Osteocyte (in vitro differentiated cells): ENCODE measurements around the gene LY6G5B. TPM values are rescaled to one million over a fixed set of nuclear protein-coding genes. Genes with fewer than 3 reads are reported as not detected.

Source experiments
- DNase-seq: peaks from one replicate; pipeline ENCODE4 v3.0.0; 2021; ENCODE audit warnings: mixed read lengths; ENCODE audit not compliant: unreplicated experiment; ENCODE audit errors: extremely low spot score
- H3K27ac Mint-ChIP-seq: one replicate; pipeline ENCODE4 v1.8.0; 2021; ENCODE audit warnings: mild to moderate bottlenecking, mixed read lengths; ENCODE audit not compliant: unreplicated experiment
- H3K27me3 Mint-ChIP-seq: one replicate; pipeline ENCODE4 v1.8.0; 2021; ENCODE audit warnings: mixed read lengths; ENCODE audit not compliant: unreplicated experiment
- H3K36me3 Mint-ChIP-seq: one replicate; pipeline ENCODE4 v1.8.0; 2021; ENCODE audit warnings: mixed read lengths; ENCODE audit not compliant: unreplicated experiment
- H3K4me1 Mint-ChIP-seq: one replicate; pipeline ENCODE4 v1.8.0; 2021; ENCODE audit warnings: mixed read lengths; ENCODE audit not compliant: unreplicated experiment
- H3K4me3 Mint-ChIP-seq: one replicate; pipeline ENCODE4 v1.8.0; 2021; ENCODE audit warnings: mild to moderate bottlenecking, moderate library complexity, mixed read lengths; ENCODE audit not compliant: unreplicated experiment
- H3K9me3 Mint-ChIP-seq: one replicate; pipeline ENCODE4 v1.8.0; 2021; ENCODE audit warnings: mixed read lengths; ENCODE audit not compliant: unreplicated experiment
- total RNA-seq: library from RNA; stranded (reverse); gene quantifications from 2 replicates; pipeline ENCODE4 v1.2.1, GENCODE V29; 2021
- TF ChIP-seq, protein P1 (sequence below): fragments of 200-600 bp; sonication (generic); IDR thresholded peaks from 2 replicates; pipeline ENCODE4 v1.5.0; 2021; ENCODE audit warnings: antibody characterized with exemption, mild to moderate bottlenecking, moderate library complexity

The LY6G5B gene
- total RNA-seq, 1 donor from 2014 or later = 17.6 TPM

DNA sequence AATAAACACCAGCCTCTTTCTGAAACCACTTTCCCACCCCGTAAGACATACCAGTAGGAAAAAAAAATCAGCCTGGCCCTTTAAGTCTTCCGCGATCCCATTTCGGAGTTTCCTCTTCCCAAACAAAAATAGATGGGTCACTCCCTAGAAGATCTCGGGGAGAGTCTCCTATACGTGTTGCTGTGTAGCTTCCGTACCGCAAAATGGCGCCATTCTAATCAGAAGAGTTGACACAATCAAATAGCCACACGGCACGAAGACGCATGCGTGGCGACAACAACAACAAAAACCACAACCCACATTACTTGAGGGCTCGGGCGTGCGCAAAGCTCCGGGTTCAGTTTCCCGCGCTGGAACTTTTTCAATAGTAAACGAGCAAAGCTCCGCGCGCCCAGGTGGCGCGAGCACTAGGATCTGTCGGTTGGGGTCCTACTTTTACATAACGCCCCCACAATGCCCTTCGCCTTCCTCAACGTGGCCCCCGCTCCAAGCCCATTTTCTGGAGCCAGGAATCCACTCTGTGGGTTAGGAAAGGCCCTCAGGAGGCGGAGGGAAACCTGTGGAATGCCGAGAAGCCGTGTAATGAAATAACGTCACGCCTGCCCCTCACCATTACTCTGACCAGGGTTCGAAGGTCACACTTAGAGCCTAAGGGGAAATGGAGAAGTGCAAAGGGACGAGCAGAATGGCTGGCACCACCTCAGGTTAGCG lies 4.8 kb upstream of the LY6G5B start, which contains the start of gene GPANK1:
Gene GPANK1, minus strand, starts transcription at position 208 of the 711 bp plus-strand sequence. CDS start 519 bp downstream, outside the sequence.
- DNase-seq = peak; percentile 93
- H3K27me3 Mint-ChIP-seq = no peaks in the 10 kb centered on the region
- TF ChIP-seq, protein P1, sequence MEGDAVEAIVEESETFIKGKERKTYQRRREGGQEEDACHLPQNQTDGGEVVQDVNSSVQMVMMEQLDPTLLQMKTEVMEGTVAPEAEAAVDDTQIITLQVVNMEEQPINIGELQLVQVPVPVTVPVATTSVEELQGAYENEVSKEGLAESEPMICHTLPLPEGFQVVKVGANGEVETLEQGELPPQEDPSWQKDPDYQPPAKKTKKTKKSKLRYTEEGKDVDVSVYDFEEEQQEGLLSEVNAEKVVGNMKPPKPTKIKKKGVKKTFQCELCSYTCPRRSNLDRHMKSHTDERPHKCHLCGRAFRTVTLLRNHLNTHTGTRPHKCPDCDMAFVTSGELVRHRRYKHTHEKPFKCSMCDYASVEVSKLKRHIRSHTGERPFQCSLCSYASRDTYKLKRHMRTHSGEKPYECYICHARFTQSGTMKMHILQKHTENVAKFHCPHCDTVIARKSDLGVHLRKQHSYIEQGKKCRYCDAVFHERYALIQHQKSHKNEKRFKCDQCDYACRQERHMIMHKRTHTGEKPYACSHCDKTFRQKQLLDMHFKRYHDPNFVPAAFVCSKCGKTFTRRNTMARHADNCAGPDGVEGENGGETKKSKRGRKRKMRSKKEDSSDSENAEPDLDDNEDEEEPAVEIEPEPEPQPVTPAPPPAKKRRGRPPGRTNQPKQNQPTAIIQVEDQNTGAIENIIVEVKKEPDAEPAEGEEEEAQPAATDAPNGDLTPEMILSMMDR = no peak
- H3K4me3 Mint-ChIP-seq = peak within 1 kb of the TSS; percentile 95
- H3K36me3 Mint-ChIP-seq = peaks cover 28% of the 10 kb centered on the region
- peaks cover 48% of the 10 kb centered on the region for H3K4me1 Mint-ChIP-seq
- H3K27ac Mint-ChIP-seq = peak within 1 kb of the TSS; percentile 96
- H3K9me3 Mint-ChIP-seq = no peaks in the 10 kb centered on the region

DNA sequence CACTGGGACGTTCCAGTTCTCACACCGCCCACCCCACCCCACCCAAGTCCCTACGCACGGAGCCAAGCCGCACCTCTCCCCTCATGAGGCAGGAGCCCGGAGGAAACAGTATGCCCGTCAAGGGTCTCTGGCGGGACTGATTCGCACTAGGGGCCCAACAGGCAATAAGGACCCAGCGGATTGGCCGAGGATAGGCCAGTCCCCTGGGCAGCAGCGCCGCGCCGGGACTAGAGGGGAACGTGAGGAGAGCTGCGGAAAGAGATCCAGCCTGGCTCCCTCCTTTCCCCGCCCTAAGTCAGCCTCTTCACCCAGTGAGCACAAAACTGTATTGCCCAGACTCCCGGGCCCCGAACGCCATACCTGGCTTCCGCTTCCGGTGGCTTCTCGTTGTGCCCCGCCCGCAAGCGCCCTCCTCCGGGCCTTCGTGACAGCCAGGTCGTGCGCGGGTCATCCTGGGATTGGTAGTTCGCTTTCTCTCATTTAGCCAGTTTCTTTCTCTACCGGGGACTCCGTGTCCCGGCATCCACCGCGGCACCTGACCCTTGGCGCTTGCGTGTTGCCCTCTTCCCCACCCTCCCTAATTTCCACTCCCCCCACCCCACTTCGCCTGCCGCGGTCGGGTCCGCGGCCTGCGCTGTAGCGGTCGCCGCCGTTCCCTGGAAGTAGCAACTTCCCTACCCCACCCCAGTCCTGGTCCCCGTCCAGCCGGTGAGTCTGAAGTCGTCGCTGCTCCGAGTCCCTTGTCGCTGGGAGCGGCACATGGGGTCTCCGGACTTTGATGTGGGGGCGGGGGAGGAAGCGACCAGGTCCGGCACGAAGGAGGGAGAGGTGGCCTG lies 4.1 kb upstream of the LY6G5B start, which contains the start of gene CSNK2B:
Gene CSNK2B, plus strand, starts transcription at position 580 of the 836 bp plus-strand sequence. CDS start 752 bp downstream, outside the sequence.
- Mint-ChIP-seq H3K9me3 (no peaks in the 10 kb centered on the region), H3K27ac (peak within 1 kb of the TSS; percentile 96), H3K4me1 (peaks cover 44% of the 10 kb centered on the region), H3K36me3 (peaks cover 32% of the 10 kb centered on the region), H3K4me3 (peak within 1 kb of the TSS; percentile 95), H3K27me3 (no peaks in the 10 kb centered on the region)
- DNase-seq = peak; percentile 98
- TF ChIP-seq, protein P1 = no peak

DNA sequence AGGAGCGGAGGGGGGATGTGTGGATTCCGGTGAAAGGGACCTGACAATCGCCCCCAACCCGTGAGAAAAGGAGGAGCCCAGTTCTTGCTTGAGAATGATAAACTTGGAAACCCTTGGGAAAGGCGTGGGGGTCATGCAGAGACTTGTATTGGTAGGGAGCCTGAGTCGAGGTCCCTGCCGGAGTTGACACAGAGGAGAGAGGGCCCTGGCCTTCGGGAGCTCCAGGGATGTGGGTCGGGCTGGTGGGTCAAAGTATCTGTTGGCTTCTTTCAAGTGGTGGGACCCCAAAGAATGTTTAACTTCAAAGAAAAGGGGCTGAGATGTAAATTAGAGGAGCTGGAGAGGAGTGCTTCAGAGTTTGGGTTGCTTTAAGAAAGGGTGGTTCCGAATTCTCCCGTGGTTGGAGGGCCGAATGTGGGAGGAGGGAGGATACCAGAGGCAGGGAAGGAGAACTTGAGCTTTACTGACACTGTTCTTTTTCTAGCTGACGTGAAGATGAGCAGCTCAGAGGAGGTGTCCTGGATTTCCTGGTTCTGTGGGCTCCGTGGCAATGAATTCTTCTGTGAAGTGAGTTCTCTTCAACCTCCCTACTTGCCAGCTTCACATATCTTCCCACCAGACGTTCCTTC lies 3.3 kb upstream of the LY6G5B start:
- Mint-ChIP-seq H3K36me3 (peaks cover 36% of the 10 kb centered on the region), H3K4me3 (peak overlapping the region; percentile 95), H3K9me3 (no peaks in the 10 kb centered on the region), H3K27me3 (no peaks in the 10 kb centered on the region), H3K4me1 (peaks cover 38% of the 10 kb centered on the region), H3K27ac (peak overlapping the region; percentile 96)
- no peak for DNase-seq
- TF ChIP-seq, protein P1 = no peak

DNA sequence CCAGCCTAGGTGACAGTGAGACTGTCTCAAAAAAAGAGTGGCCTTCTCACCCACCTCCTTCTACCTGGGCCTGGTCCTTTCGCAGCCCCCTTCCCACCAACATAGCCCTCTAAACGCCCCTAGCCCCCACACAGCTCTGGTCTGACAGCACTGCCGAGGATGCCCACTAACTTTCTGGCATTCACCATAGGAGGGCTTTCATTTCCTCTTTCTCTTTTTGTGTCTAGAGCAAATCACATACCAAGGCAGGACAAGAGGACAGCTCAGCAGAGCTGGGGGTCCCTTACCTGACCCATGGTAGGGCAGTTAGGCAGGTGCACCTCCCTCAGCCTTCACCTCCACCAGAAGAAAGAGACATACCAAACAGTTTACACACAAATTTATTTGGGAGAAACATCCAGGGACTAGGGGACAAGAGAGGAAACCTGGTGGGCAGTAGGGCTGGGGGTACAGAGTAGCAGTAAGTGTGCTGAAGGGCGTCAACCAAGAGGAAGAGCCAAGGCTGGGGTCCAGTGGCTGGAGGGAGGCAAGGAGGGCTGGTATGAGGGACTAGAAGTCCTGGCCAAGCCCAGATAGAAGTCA lies 6.6 kb downstream of the LY6G5B start:
- DNase-seq = no peak
- no peaks in the 10 kb centered on the region for H3K27me3 Mint-ChIP-seq
- H3K36me3 Mint-ChIP-seq = peaks cover 8% of the 10 kb centered on the region
- no peak overlapping the region for H3K27ac Mint-ChIP-seq
- no peaks in the 10 kb centered on the region for H3K9me3 Mint-ChIP-seq
- H3K4me3 Mint-ChIP-seq = no peak overlapping the region
- H3K4me1 Mint-ChIP-seq = peaks cover 14% of the 10 kb centered on the region
- TF ChIP-seq, protein P1 = no peak
